Activated CD4-positive, alpha-beta T cell treated with anti-CD3 and anti-CD28 coated beads, Interleukin-2, Interleukin-4, amounts not matched to agents 100 ng/mL and 50 ng/mL, durations not matched to agents 16 hours and 8 hours (primary cell): ENCODE results near the gene PRKG1.

ENCODE experiments used
- DNase-seq: peaks from one replicate; pipeline ENCODE4 v3.0.0-alpha.2; 2020; ENCODE audit warnings: low spot score

Gene PRKG1

DNA sequence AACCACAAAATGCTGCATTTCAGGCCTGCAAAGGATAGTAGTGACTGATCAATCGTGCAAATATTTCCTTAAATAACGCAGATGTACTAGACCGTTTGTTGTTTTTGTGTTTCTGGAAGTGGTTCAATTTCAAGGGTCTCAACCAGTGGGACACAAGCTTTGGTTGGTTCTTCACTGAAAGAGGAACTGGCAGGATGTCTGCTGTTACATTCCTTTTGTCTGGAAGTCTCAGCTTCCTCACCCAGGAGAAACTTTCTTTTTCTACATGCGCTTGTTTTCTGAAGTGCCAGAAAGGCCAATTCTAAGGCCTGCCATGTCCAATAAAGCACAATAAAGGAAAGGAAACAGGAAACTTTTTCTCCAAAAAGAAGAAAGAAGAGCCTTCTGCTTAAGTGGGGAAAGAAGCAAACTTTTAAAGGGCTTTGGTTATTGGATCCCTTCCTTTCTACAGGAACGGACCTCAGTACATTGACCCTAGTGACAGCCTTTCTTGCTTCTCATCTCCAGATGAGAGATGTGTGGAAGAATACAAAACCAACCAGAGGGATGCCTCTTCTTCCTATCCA, 1243.9 kb downstream of the PRKG1 start:
- no peak for DNase-seq

DNA sequence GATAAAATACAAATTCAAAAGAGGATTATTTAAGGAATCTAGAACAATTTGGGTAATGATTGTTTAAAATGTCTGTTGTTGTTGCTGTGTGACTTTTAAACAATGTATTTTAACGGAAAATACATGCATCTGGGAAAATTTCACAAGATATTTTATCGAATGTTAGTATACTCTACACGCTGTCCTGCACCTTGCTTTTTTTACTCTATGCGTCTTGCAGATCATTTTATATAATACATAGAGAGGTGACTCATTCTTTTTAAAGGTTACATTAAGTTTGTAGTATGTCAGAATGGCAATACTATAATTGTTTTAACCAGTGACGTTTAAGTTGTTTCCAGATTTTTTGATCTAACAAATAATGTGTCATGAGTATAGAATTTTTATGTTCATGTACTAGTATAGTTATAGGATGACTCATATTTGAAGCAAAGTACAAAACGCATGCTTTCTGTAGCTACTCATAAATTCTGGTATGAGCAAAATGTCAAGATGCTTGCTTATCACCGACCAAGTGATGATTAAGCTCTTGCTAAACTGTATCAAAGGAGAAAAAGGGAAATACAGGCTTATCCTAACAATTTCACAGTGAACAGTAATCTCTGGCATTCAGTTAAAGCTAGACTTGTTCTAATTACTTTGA, 1244.7 kb downstream of the PRKG1 start:
- no peak for DNase-seq

DNA sequence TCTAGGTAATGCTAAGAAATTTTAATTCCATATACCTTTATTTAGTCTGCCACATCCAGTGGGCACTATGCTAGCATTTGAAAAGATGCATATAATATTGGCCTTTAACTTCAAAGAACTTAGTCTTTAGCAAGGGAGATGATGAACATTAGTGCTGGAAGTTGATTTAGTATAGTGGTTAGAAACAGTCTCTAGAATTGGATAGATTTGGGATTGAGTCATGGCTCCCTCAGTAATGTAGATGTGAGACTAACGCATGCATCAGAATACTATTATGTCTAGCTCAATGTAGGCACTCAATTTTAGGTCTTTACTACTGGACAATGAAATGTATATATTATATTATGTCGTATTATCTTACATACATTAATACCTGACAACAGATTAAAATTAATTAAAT, 1245.6 kb downstream of the PRKG1 start:
- DNase-seq: no peak

DNA sequence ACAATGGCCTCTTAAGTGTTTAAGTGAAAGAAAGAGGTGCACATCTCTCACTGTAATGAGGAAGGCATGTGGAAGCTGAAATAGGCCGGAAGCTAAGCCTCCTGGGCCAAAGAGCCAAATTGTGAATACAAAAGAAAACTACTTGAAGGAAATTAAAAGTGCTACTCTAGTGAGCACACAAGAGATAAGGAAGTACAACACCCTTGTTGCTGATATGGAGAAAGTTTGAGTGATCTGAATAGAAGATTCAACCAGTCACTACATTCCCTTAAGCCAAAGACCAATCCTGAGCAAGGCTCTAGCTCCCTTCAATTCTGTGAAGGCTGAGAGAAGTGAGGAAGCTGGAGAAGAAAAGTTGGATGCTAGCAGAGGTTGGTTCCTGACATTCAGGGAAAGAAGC, 1248.0 kb downstream of the PRKG1 start:
- DNase-seq: no peak

DNA sequence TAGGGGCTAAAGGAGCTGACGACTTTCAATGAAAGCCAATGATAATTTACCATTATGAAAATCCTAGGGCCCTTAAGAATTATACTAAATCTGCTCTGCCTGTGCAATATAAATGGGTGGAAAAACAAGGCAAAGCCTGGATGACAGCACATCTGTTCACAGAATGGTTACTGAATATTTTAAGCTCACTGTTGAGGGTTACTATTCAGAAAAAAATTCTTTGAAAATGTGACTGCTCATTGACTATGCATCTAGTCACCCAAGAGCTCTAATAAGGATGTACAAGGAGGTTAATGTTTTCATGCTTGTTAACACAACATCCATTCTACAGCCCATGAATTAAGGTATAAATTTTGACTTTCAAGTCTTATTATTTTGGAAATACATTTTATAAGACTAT, 1248.6 kb downstream of the PRKG1 start:
- DNase-seq: no peak

DNA sequence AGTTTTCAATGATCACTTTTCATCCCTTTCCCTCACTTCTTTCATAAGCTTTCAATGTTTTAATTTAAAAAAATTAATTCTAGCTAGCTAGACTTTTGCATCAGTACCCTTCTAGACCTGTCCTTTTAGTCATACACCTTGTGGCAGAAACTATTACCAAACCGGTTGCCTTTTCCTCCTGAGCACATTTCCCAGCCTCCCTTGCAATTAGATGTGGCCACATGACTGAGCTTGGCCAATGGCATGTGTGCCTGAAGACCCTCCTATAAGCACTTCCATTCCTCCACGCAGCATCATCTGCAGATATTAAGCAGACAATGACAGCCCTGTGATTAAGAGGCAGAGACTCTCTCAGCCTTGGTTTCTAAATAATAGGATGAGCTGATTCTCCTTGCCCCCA, 1252.1 kb downstream of the PRKG1 start:
- no peak for DNase-seq

DNA sequence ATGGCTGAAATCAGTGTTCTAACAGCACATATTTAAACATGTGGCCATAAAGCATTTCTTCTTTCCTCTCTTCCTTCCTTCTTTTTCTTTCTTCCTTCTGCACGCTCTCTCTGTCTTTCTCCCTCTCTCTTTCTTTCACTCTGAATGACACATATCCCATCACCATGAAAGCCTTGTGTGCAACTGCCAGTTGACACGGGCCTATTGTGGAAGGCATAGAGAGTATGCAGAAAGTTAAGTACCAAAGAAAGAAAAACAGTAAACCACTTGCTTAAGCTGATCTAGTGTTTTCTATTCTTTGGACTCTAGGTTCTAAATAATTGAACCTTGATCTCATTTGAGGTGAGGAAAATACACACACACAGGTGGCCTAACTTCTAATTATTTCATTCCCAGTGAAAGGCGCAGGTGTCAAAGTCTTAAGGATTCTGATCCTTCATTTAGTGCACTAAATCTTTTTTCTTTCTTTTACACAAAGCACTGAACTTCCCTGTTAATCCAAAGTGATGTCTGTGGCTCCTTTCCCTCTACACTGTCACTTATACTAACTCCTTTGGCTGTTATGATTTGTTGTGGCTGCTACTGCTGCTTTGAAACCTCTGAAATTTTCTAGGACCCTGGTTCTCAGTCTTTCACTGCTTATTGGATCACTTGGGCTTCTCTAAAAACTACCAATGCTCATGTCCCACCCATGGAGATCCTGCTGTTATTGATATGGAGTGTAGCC, 1257.5 kb downstream of the PRKG1 start:
- DNase-seq: no peak

DNA sequence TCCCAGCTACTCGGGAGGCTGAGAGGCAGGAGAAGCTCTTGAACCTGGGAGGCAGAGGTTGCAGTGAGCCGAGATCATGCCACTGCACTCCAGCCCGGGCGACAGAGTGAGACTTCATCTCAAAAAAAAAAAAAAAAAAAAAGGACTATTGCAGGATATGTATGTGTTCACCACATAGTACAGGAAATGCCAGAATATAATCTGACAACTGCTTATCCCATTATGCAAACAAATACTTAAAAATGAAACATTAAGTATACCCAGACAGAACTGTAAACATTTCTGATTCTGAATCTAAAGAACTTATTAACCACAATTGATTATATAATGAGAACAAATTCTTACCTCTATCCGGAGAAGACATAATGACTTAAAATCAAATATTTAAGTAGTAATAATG, 1258.5 kb downstream of the PRKG1 start:
- no peak for DNase-seq

DNA sequence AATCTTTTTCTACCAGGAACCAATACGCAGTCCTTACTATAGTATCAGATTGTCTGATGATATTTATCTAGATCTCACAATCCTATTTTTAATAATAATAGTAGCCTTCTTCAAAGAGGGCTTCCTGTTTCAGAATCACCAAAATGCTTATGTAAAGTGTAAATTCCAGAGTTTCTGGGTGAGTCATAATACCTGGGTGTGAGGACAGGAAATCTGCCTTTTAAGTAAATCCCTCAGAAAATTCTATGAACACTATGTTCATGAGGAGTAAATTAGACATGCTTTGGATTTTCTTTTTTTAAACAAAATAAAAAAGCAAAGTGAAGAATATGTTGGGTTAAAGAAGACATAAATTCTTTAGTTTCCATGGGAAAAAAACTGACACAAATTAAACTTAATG, 1260.3 kb downstream of the PRKG1 start:
- DNase-seq: no peak

DNA sequence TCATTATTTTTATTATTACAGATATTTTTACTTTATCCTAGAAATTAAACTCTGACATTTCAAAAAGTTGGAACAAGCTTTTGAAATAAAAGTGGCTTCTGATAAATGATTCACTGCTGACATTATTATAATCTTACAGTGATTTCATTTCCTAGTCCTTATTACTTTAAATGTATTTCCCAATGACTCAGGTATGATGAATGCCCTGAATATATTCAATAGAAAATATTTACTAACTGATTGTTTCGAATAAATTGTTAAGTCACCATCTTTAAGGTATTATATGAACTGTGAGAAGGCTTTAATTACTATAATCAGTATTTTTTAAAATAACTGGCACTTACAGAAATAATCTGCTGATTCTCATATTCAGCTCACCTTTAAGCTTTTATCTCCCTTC, 1261.4 kb downstream of the PRKG1 start:
- no peak for DNase-seq

DNA sequence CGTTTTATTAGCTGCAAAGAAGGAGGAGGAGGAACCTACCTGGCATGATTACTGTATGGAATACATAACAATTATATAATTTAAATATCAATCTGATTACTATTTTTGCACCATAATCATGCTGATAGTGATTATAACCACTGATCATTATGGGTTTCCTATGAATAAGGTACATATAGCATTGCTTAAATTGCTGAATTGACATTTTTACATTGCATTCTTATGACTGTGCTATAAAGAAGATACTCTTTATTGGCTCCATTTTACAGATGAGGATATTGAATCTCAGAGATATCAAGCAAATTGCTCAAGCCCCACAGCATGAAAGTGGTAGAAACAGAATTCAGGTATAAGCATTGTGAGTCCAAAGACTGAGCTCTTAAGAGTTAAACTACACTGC, 1262.9 kb downstream of the PRKG1 start:
- DNase-seq: no peak

DNA sequence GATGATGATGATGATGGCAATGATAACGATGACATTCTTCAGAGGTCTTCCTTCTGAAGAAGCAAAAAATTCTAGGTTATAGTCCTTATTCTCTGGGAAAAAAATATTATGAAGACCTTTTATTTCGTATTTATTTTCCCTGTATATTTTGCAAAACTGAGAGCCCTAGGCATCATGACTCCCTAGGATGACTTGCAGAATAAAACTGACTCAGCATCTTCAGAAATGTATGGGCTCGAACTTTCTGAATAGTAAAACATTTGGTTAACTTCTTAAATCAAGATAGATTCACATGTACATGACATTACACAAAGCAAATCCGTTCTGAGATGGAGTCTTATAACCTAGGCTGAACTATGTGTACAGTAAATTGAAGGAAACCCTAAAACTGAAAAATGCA, 1269.2 kb downstream of the PRKG1 start:
- no peak for DNase-seq

DNA sequence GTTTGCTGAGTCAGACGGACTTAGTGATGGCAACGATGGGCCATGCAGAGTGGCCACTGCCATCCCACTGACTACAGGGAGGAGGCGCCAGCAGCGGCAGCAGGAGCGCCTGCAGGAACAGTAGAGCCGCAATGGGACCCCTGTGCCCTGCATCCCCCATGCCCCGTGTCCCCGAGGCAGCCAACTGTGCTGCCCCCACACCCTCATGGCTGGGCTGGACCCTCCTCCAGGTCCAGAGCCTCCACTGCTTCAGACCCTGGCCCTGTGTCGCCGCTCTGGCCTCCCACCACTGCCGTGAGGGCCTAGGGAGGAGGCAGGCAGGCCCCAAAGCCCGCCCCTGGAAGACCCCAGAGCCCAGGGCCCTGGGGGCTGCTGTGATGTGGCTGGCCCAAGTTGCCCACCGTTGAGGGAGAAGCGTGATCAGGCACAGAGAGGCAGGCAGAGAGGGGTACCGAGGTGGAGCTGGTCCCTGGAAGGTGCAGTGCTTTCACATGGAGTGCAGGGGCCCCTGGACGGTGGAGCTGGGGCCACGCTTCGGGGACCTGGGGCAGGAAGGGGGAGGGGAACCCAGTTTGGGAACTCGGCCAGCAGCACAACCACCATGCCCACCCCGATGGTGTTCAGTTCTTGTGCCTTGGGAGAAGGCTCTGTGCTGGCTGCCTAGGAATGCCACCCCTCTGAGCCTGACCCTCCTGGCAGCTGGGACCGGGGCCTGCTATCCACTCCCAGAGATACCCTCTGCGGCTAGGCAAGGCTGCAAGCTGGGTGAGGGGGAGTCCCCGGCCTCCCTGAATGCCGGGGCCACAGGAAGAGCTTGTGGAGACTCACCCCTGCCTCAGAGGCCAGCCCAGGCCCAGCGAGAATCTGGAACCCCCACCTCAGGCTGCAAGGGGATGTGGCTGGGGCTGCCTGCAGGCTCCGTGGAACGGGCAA, 1272.4 kb downstream of the PRKG1 start:
- no peak for DNase-seq

DNA sequence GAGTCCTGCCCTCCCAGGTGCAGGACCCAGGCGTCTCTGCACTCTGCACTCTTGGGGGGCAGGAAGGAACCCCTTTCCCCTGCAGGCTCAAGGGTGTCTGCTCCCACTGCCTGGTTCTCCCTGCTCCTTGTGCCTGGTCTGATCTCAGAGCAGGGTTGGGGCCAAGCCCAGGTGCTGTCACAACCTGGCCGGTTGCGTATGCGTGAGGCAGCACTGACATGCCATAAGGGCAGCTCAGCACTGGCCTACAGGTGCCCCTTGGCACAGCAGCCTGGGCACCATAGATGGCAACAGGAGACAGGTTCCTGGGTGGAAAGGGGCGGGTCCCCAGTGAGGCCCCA, 1273.0 kb downstream of the PRKG1 start:
- DNase-seq: no peak
